GM21360 (cell line): ENCODE data around the gene GPX6.
A peak's percentile ranks its signal among the peaks of the same experiment; 100 is the strongest.
"Not testable (repeated sequence)": the region's sequence is repeated elsewhere in the genome, so short reads cannot be mapped to it uniquely, and the experiment has no call there.

Experiments
- ATAC-seq: cut with Tn5 transposase; IDR thresholded peaks from one replicate; pipeline ENCODE4 v1.9.1; 2021; ENCODE audit warnings: mild to moderate bottlenecking, moderate library complexity; ENCODE audit not compliant: unreplicated experiment

Gene GPX6

DNA sequence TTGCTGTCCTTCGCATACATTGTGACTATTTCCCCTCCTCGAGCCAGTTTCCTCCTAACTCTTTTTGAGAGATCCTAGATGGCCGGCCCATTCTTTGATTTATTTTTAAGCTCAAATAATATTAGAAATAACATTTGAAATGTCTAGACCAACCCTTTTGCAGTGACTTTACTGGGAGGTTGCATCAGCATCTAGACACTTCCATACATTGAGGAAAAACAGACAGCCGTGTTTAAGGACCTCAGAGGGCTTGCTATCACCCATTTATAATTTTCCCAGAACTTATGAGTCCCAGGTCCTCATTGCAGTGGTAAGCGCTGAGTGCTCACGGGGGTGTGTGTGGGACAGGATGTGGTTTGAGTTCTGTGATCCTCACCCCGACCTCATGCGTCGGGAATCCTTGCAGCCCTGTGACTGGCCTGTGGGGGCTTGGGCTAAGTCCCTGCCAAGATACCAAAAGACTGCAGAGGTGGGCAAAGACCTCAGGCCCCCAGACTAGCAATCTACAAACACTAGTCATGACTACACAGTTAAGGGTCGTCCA lies 10.0 kb upstream of the GPX6 start, which contains the start of gene GPX5:
TSS of gene GPX5 (plus strand) at position 386 of the 544 bp plus-strand sequence. CDS start at position 519, 133 bp downstream.
- no peak for ATAC-seq

GRCh38 chr6:28523241-28523622 lies 7.6 kb upstream of the GPX6 start:
- no peak for ATAC-seq

- ATAC-seq = no peak
These were observed 7.1 kb upstream of the GPX6 start for GRCh38 chr6:28522594-28523240.

GRCh38 chr6:28517964-28518363 lies 2.4 kb upstream of the GPX6 start:
- no peak for ATAC-seq

DNA sequence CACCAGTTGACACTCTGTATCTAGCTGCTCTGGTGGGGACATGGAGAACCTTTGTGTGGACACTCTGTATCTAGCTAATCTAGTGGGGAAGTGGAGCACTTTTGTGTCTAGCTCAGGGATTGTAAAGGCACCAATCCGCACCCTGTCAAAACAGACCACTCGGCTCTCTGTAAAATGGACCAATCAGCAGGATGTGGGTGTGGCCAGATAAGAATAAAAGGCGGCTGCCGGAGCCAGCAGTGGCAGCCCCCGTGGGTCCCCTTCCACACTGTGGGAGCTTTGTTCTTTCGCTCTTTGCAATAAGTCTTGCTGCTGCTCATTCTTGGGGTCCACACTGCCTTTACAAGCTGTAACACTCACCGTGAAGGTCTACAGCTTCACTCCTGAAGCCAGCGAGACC lies 3.2 kb downstream of the GPX6 start:
- ATAC-seq = not testable (repeated sequence)

- ATAC-seq = no peak
These were observed 3.8 kb downstream of the GPX6 start for GRCh38 chr6:28511628-28512300.

- no peak for ATAC-seq
These were observed 8.7 kb downstream of the GPX6 start for GRCh38 chr6:28506807-28507475.

DNA sequence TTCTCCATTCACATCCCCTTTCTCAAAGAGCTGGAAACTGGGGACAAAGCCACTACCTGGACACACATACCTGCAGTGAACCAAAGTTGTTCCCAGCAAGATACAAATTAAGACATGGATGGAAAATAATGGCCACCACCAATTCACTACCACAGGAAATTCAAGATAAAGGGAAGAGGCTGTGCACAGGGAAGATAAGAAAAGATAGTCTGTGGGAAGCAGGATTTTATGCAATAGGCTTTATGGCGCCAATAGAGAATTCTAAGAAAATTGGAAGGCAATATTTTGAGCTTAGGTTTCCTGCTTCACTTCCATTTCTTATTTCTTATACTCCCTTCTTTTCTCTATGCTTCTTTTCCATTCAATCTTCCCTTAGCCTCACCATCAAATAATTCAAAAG lies 9.9 kb downstream of the GPX6 start:
- no peak for ATAC-seq

GRCh38 chr6:28502709-28503305 lies 12.8 kb downstream of the GPX6 start:
- ATAC-seq = not testable (repeated sequence)

GRCh38 chr6:28502136-28502535 lies 13.5 kb downstream of the GPX6 start:
- ATAC-seq = not testable (repeated sequence)

- ATAC-seq = no peak
These were observed 14.3 kb downstream of the GPX6 start for GRCh38 chr6:28501259-28501658.

- ATAC-seq = no peak
These were observed 17.7 kb downstream of the GPX6 start for GRCh38 chr6:28497893-28498292.

- ATAC-seq = no peak
These were observed 18.3 kb downstream of the GPX6 start for GRCh38 chr6:28497306-28497705.

DNA sequence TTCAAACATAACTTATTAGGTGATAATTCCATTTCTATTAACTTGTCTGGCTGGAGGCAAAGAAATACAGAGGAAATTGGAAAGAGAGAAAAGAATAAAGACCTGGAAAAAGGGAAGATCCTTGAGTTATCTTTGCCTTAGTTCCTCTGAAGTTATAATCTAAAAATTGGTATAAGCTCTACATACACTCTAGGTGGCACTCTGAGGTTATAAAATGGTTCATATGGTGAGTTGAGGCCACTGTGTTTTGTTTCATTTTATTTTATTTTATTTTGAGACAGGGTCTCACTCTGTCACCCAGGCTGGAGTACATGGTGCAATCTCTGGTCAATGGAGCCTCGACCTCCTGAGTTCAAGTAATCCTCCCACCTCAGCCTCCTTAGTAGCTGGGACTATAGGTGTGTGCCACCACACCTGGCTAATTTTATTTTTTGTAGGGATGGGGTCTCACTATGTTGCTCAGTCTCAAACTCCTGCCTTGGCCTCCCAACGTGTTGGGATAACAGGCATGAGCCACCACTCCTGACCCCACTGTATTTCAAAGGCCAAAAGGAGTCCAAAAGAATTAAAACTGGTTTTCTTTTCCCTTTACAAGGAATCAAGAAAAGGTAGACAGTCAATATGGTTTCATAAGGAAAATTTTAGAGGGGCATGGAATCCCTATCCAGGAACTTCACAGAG lies 19.4 kb downstream of the GPX6 start:
- no peak for ATAC-seq

DNA sequence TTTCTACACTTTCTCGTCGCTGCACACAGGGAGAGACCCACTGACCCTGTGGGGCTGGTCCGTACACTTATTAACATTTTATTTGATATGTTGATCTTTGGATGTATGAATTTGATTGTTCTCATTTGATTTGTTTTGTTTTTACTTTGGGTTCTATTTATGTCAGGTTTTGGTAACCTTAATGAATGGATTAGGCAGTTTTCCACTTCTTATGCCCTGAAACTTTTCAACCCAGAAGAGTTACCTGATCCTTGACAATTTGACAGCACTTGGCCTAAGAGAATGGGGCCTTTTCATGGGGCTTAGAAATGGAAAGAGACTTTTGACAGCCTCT lies 23.6 kb downstream of the GPX6 start:
- ATAC-seq = no peak

- no peak for ATAC-seq
These were observed 25.2 kb downstream of the GPX6 start for GRCh38 chr6:28490205-28490890.

DNA sequence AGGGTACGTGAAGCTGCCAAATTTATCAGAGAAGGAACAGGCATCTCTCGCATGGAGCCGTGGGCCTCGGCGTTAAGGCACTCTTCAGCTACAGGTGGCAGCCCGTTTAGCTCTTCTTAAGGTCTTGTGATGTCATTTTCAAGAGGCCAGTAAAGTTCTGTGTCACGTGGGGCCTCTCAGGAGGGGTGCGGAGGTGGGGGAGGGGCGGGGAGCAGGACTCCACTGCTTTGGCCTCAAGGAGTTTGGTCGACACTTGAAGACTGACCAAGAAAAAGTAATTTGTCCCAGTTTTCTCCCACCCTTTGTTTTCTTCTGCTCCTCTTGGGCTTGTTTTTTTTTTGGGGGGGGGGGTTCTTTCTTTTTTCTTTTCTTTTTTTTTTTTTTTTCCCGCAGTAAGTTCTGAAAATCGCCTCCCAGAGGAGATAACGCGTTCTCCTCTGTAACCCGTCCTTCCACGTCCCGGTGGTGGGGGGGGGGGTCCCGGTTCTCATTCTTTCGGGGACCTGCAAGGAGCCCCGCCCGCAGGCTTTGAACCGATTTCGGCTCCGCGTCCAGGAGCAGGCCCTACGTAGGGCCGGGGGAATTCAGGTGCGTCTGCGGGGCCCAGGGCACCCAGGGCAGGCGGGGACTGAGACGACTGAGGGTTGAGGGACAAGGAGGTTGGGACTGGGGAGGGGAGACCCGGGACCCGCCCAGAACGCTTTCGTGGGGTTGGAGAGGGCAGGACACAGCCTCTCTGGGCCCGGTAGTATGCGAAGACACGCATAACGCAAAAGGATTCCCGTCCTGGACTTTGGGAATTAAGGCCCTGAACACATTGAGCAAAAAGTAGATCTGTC lies 26.0 kb downstream of the GPX6 start:
- ATAC-seq = peak; percentile 48

DNA sequence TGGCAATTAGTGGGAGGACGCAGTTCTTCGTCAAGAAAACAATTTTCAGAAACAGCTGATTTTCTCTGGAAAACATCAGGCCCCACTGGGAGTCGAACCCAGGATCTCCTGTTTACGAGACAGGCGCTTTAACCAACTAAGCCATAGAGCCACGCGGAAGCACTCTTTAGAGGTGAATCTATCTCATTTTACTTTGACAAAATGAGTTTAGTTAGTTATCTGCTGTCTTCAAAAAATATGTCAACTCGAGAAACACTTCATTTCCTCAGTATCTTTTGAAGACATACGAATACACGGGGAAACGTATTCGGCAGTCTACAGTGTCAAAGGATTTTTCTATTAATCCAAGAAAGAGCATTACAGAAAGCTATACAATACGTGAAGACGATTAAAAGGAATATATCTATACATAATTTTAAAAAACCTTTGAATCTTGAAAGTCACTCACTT lies 26.7 kb downstream of the GPX6 start:
- no peak for ATAC-seq

DNA sequence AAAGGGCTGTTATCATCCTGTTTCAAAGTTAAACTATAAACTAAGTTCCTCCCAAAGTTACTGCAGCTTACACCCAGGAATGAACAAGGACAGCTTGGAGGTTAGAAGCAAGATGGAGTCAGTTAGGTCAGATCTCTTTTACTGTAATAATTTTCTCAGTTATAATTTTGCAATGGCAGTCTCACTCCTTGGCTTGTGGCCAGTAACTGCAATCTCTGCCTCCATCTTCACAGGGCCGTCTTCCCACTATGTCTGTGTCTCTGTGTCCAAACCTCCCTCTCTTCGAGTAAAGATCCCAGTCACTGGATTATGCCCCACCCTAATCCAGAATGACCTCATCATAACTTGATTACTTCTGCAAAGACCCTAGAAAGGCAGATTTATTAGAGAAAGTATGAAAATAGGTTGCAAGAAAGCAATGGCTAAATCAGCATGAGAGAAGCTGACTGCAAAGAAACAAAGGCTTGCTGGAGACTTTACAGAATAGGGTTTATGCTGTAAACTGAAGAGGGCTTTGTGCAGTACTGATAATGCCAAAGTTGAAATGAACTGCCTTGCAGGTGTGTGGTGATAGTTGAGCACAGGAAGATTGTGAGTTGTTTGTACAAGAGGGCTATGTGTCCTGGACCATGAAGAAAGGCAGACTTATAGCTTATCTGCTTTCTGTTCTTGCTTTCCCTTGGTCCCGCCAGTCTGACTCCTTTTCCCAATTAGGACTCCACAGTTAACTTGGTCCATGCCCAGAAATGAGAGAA lies 28.4 kb downstream of the GPX6 start:
- ATAC-seq = no peak
